Mucosa of rectum (tissue), 2 donors: ENCODE data around the gene ADORA2A.

Experiments used
- H3K27ac ChIP-seq, 2 donors: one replicate each; pipeline ENCODE4 v1.7.0; 2013; ENCODE audit warnings: inconsistent platforms in 2 of 2, low read depth in 2 of 2, low read length in 2 of 2
- H3K27me3 ChIP-seq, 2 donors: one replicate each; pipeline ENCODE4 v1.7.0; 2013; ENCODE audit warnings: low read length in 2 of 2; ENCODE audit not compliant: control insufficient read depth in 2 of 2, insufficient read depth in 2 of 2
- H3K36me3 ChIP-seq, 2 donors: one replicate each; pipeline ENCODE4 v1.7.0; 2013; ENCODE audit warnings: low read length in 2 of 2; ENCODE audit not compliant: control insufficient read depth in 2 of 2, insufficient read depth in 2 of 2
- H3K4me1 ChIP-seq, 2 donors: one replicate each; pipeline ENCODE4 v1.7.0; 2013; ENCODE audit warnings: low read length in 2 of 2, mild to moderate bottlenecking in 1 of 2; ENCODE audit not compliant: control insufficient read depth in 2 of 2, insufficient read depth in 2 of 2
- H3K4me3 ChIP-seq, 2 donors: one replicate each; pipeline ENCODE4 v1.7.0; 2013; ENCODE audit warnings: low read length in 2 of 2
- H3K9ac ChIP-seq, 2 donors: one replicate each; pipeline ENCODE4 v1.7.0; 2013; ENCODE audit warnings: low read length in 2 of 2, low read depth in 1 of 2, mild to moderate bottlenecking in 1 of 2
- H3K9me3 ChIP-seq, 2 donors: one replicate each; pipeline ENCODE4 v1.7.0; 2013; ENCODE audit warnings: low read length in 2 of 2; ENCODE audit not compliant: control insufficient read depth in 2 of 2
- donor health status: healthy.
- donor health status: Normal muscosa, but diverticular disease.

ADORA2A gene

DNA sequence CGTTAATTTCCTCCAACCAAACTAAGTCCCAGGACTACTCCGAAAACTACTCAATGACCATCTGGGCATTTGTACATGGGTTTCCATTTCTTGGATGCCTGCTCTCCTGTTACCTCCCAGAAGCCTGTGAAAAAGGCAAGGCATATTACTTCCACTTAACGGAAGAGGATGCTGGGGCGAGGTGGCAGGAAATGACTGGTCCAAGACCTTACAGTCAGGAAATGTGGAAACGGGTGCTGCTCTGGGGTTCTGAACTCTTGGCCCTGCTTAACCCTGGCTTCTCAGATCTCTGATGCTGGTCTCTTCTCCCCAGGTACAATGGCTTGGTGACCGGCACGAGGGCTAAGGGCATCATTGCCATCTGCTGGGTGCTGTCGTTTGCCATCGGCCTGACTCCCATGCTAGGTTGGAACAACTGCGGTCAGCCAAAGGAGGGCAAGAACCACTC, 12.9 kb downstream of the ADORA2A start:
- Histone ChIP-seq H3K4me1 (peaks cover 0 to 17% of the 10 kb centered on the region in 2 donors), H3K27ac (no peak overlapping the region), H3K27me3 (no peaks in the 10 kb centered on the region), H3K4me3 (no peak overlapping the region), H3K9me3 (no peaks in the 10 kb centered on the region), H3K9ac (no peak overlapping the region), H3K36me3 (peaks cover 0 to 7% of the 10 kb centered on the region in 2 donors)

DNA sequence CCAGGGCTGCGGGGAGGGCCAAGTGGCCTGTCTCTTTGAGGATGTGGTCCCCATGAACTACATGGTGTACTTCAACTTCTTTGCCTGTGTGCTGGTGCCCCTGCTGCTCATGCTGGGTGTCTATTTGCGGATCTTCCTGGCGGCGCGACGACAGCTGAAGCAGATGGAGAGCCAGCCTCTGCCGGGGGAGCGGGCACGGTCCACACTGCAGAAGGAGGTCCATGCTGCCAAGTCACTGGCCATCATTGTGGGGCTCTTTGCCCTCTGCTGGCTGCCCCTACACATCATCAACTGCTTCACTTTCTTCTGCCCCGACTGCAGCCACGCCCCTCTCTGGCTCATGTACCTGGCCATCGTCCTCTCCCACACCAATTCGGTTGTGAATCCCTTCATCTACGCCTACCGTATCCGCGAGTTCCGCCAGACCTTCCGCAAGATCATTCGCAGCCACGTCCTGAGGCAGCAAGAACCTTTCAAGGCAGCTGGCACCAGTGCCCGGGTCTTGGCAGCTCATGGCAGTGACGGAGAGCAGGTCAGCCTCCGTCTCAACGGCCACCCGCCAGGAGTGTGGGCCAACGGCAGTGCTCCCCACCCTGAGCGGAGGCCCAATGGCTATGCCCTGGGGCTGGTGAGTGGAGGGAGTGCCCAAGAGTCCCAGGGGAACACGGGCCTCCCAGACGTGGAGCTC, 13.5 kb downstream of the ADORA2A start:
- H3K36me3 ChIP-seq, result peaks cover 0 to 7% of the 10 kb centered on the region in 2 donors
- H3K9ac ChIP-seq, result no peak overlapping the region
- H3K27ac ChIP-seq, result no peak overlapping the region
- H3K4me1 ChIP-seq, result peaks cover 0 to 15% of the 10 kb centered on the region in 2 donors
- H3K9me3 ChIP-seq, result no peaks in the 10 kb centered on the region
- no peak overlapping the region for H3K4me3 ChIP-seq
- no peaks in the 10 kb centered on the region for H3K27me3 ChIP-seq

DNA sequence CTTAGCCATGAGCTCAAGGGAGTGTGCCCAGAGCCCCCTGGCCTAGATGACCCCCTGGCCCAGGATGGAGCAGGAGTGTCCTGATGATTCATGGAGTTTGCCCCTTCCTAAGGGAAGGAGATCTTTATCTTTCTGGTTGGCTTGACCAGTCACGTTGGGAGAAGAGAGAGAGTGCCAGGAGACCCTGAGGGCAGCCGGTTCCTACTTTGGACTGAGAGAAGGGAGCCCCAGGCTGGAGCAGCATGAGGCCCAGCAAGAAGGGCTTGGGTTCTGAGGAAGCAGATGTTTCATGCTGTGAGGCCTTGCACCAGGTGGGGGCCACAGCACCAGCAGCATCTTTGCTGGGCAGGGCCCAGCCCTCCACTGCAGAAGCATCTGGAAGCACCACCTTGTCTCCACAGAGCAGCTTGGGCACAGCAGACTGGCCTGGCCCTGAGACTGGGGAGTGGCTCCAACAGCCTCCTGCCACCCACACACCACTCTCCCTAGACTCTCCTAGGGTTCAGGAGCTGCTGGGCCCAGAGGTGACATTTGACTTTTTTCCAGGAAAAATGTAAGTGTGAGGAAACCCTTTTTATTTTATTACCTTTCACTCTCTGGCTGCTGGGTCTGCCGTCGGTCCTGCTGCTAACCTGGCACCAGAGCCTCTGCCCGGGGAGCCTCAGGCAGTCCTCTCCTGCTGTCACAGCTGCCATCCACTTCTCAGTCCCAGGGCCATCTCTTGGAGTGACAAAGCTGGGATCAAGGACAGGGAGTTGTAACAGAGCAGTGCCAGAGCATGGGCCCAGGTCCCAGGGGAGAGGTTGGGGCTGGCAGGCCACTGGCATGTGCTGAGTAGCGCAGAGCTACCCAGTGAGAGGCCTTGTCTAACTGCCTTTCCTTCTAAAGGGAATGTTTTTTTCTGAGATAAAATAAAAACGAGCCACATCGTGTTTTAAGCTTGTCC, 14.3 kb downstream of the ADORA2A start:
- Histone ChIP-seq H3K4me3 (no peak overlapping the region), H3K27me3 (no peaks in the 10 kb centered on the region), H3K9me3 (no peaks in the 10 kb centered on the region), H3K27ac (no peak overlapping the region), H3K9ac (no peak overlapping the region), H3K36me3 (peaks cover 0 to 7% of the 10 kb centered on the region in 2 donors), H3K4me1 (peaks cover 0 to 12% of the 10 kb centered on the region in 2 donors)

DNA sequence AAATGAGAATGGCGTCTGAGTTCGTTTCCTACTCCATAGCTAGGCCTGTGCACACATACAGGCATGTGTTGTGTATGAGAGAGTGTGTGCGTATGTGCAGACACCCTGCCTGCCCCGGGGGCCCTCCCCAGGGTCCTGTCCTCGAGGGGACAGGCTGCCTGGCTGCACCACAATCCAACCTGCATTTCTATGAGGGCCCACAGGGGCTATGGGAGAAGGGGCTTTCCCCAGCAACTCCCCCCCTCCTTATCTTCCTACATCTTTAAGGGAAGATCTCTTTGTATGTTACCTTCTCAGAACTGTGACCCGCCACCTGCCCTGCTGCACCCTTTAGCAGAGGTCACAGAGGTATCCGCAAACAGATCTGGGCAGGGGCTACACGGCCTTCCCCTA, 14.9 kb downstream of the ADORA2A start:
- H3K4me3 ChIP-seq, result no peak overlapping the region
- H3K27me3 ChIP-seq, result no peaks in the 10 kb centered on the region
- no peak overlapping the region for H3K9ac ChIP-seq
- peaks cover 0 to 6% of the 10 kb centered on the region in 2 donors for H3K4me1 ChIP-seq
- peaks cover 0 to 7% of the 10 kb centered on the region in 2 donors for H3K36me3 ChIP-seq
- no peaks in the 10 kb centered on the region for H3K9me3 ChIP-seq
- H3K27ac ChIP-seq, result no peak overlapping the region

DNA sequence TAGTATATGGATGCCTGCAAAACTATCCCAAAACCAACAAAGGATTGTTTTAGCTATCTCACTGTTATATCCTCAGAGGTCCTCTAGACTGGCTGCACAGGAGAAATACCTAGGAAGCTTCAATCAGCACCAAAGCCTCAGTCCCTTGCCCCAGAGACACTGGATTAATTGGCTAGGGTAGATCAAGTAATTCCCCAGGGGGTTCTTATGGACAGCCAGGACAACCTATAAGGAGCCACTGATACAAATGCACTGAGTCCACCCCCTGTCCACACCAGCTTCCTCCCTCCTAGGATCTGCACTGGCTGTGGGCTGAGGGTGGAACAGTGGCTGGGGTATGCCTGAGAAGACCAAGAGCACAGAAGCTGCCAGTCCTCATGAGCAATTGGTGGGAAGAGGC, 16.3 kb downstream of the ADORA2A start:
- no peaks in the 10 kb centered on the region for H3K9me3 ChIP-seq
- peaks cover 0 to 1% of the 10 kb centered on the region in 2 donors for H3K4me1 ChIP-seq
- no peak overlapping the region for H3K27ac ChIP-seq
- no peak overlapping the region for H3K4me3 ChIP-seq
- peaks cover 0 to 7% of the 10 kb centered on the region in 2 donors for H3K36me3 ChIP-seq
- H3K27me3 ChIP-seq, result no peaks in the 10 kb centered on the region
- H3K9ac ChIP-seq, result no peak overlapping the region

DNA sequence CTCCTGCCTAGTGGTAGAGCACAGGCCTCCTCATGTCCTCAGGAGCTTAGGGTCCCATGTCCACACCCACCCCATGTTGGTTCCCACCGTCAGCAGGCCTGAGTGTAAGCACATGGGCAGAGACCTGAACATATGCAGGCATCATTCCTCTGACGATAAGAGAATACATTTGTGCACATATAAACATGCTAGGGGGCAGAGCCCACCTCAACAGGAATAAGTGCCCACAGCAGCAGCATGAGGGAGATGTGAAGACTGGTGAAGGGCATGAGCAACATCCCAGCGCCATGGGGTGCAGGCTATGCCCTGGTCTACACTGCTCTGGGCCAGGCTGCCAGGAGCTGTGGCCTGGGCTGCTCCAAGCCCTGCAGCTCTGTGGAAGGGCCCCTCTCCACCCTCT, 16.9 kb downstream of the ADORA2A start:
- Histone ChIP-seq H3K4me1 (no peaks in the 10 kb centered on the region), H3K4me3 (no peak overlapping the region), H3K36me3 (peaks cover 0 to 7% of the 10 kb centered on the region in 2 donors), H3K27ac (no peak overlapping the region), H3K9ac (no peak overlapping the region), H3K9me3 (no peaks in the 10 kb centered on the region), H3K27me3 (no peaks in the 10 kb centered on the region)

DNA sequence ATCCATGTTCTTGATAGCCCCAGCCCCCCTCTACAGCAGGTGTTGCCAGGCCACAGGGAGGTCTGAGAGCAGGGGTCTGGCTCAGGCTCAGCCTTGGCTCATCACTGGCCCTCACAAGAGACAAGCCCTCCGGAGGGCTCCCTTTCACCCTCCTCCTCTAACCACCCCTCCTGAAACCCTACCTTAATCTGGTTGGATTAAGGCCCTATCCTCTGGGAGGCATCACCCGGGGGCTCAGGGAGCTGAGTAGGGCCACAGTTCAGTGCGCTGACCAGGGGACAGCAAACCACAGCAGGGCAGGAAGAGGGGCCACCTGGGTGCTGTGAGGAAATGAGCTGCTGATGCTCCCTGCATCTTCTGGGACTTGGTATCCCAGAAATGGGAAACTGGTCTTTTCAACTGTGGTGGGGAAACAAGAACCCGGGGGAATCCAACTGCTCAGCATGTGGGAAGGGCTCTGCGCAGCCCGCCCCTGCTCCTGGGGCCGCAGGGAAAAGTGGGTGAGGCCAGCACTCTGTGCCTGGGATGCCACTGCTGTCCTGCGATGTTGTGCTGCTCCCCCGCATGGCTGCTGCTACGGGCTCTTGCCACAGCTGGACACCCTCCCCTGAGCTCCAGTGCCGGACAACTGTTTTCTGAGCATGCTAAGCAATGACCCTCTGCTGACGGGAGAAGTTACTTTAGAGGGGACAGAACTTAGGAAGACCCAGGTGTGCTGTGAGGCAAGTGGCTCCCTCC, 17.5 kb downstream of the ADORA2A start:
- Histone ChIP-seq H3K4me3 (no peak overlapping the region), H3K27me3 (no peaks in the 10 kb centered on the region), H3K27ac (no peak overlapping the region), H3K4me1 (no peaks in the 10 kb centered on the region), H3K9me3 (no peaks in the 10 kb centered on the region), H3K36me3 (peaks cover 0 to 7% of the 10 kb centered on the region in 2 donors), H3K9ac (no peak overlapping the region)

DNA sequence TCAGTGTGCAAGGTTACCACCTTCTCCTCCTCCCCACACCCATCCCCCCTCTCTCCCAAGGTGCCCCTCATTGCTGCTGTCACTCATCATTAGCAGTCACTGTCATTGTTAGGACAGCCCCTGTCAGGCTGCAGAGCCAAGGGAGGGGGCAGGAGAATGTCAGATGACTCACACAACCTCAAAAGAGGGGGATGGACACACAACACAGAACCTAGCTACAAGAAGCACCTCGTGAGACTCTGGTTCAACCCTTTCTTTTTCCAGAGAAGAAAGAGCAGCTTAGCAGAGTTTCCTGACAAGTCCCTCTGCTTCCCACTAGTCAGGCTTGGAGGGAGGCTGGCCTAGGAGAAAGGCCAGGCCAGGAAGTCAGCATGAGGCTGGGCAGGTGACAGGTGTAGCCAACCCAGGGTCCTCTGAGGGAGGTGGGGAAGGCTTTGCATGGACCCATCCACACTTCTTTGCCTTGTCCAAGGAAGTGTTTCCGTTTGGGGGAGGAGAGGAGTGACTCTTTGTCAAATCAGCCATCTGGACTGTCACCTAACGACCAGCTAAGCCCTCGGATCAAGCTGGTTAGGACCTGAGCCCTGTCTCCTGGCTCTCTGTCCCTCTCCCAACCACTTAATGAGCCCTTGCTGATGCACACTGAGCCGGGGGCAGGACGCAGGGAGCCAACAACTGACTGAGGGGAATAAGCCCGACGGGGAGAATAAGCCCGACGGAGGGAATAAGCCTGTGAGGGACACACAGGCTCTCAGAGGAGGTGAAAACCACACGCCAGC, 18.3 kb downstream of the ADORA2A start:
- Histone ChIP-seq H3K9ac (no peak overlapping the region), H3K27me3 (no peaks in the 10 kb centered on the region), H3K9me3 (no peaks in the 10 kb centered on the region), H3K4me3 (no peak overlapping the region), H3K36me3 (peaks cover 0 to 4% of the 10 kb centered on the region in 2 donors), H3K27ac (no peak overlapping the region), H3K4me1 (no peaks in the 10 kb centered on the region)

DNA sequence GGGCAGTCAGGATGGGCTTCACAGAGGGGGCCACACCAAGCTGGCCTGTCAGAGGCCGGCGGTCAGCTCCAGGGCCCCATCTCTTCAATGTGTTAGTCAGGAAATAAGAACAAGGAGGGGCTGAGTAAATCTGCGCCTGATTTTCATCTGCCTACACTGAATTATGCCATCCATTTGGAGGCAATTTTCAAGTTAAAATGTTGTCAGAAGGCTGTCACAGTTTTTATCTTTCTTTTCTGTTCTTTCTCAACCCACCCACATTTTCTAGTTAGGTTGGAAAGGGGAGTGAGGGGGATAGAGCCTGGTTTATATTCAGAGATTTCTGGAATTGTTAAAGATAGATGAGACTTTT, 18.8 kb downstream of the ADORA2A start:
- no peaks in the 10 kb centered on the region for H3K4me1 ChIP-seq
- no peak overlapping the region for H3K27ac ChIP-seq

More for the DNA sequence above, 18.8 kb downstream of the ADORA2A start:
- no peaks in the 10 kb centered on the region for H3K36me3 ChIP-seq
- H3K9ac ChIP-seq, result no peak overlapping the region
- H3K27me3 ChIP-seq, result no peaks in the 10 kb centered on the region
- H3K9me3 ChIP-seq, result no peaks in the 10 kb centered on the region
- H3K4me3 ChIP-seq, result no peak overlapping the region
